Right lobe of liver (tissue), 4 donors: ENCODE measurements around the gene TIGD2.

Source experiments
- POLR2A ChIP-seq: fragments of 450-650 bp; IDR thresholded peaks from one replicate; pipeline ENCODE4 v1.6.1; 2017; ENCODE audit warnings: antibody characterized with exemption, mild to moderate bottlenecking
- TF ChIP-seq, protein P1 (sequence below), 4 donors: fragments of 200-600 bp in 3 of 4; fragments of 450-650 bp in 1 of 4; IDR thresholded peaks; one replicate each; pipeline versions ENCODE4 v1.5.1 to v1.8.0; 2016 to 2022; ENCODE audit warnings: antibody characterized with exemption in 4 of 4, mild to moderate bottlenecking in 2 of 4
- donor health status: DM: no; HTN: no; CAD: no.
- donor health status: DM: no; HTN: no; CAD: no.
- donor health status: DM: no; HTN: yes; CAD: no.

DNA sequence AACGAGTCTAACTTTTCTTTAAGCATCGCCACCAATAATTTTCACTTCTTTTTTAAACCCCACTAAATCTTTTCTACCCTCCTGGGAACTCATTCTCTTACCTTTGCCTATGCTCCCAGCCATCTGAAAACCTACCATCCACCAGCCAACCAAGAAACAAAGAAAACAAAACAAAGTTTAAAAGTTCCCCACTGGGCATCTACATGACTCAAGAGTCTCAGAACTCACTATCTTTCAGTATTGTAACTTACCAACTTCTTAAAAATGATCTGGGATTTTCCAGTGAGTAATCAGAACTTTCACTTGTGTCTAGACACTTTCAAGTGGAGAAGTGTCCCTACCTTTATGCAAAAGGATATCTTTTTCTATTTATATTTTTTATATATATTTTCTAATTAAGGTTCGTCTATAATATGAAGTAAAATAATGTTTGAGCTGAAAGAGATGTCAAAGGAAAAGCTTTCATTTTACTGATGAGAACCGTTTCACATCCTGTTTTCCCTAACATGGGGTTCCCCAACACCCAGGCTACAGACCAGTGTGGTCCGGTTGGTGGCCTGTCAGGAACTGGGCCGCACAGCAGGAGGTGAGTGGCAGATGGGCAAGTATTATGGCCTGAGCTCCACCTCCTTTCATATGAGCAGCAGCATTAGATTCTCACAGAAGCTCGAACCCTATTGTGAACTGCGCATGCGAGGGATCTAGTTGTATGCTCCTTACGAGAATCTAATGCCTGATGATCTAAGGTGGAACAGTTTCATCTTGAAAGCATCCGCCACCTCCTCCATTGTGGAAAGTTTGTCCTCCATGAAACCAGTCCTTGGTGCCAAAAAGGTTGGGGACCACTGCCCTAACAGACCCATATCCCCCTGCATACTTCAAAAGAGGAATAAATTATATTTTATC, 9.8 kb upstream of the TIGD2 start:
- TF ChIP-seq, protein P1, sequence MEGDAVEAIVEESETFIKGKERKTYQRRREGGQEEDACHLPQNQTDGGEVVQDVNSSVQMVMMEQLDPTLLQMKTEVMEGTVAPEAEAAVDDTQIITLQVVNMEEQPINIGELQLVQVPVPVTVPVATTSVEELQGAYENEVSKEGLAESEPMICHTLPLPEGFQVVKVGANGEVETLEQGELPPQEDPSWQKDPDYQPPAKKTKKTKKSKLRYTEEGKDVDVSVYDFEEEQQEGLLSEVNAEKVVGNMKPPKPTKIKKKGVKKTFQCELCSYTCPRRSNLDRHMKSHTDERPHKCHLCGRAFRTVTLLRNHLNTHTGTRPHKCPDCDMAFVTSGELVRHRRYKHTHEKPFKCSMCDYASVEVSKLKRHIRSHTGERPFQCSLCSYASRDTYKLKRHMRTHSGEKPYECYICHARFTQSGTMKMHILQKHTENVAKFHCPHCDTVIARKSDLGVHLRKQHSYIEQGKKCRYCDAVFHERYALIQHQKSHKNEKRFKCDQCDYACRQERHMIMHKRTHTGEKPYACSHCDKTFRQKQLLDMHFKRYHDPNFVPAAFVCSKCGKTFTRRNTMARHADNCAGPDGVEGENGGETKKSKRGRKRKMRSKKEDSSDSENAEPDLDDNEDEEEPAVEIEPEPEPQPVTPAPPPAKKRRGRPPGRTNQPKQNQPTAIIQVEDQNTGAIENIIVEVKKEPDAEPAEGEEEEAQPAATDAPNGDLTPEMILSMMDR (IDR thresholded peaks at IDR 0.05): no peak
- TF ChIP-seq POLR2A: no peak
